HG03066 (cell line): ENCODE measurements around the gene CD22.
"Not testable (repeated sequence)": the region's sequence is repeated elsewhere in the genome, so short reads cannot be mapped to it uniquely, and the experiment has no call there.

Experiments
- ATAC-seq: cut with Tn5 transposase; IDR thresholded peaks from one replicate; pipeline ENCODE4 v1.9.1; 2021; ENCODE audit warnings: low read depth; ENCODE audit not compliant: unreplicated experiment

CD22 gene

DNA sequence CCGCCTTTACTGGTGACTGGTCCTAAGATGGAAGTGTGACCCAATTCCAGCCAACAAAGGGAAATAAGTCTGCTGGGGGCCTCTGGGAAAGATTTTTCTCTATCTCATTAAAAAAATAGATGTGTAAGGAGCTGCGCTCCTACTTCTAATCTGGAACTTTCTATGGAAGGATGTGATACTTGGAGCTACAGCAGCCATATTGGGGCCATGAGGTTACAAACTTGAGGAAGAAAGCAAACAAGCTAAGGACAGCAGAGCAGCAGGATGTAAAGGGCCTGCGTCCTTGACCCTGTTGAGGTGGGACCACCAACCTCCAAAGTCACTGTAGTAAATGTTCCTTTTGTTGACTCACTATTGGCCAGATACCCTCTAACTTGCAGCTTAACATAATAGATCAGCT lies 49.4 kb downstream of the CD22 start:
- no peak for ATAC-seq

DNA sequence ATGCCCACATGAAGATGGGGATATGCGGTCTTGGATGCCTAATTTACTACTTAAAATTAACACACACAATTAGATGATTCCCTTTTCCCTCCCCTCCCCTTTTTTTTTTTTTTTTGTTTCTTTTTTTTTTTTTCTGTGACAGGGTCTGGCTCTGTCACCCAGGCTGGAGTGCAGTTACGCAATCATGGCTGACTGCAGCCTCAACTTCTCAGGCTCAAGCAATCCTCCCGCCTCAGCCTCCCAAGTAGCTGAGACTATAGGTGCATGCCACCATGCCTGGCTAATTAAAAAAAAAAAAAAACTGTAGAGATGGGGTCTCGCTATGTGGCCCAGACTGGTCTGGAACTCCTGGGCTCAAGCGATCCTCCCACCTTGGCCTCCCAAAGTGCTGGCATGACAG lies 50.6 kb downstream of the CD22 start:
- ATAC-seq: not testable (repeated sequence)

DNA sequence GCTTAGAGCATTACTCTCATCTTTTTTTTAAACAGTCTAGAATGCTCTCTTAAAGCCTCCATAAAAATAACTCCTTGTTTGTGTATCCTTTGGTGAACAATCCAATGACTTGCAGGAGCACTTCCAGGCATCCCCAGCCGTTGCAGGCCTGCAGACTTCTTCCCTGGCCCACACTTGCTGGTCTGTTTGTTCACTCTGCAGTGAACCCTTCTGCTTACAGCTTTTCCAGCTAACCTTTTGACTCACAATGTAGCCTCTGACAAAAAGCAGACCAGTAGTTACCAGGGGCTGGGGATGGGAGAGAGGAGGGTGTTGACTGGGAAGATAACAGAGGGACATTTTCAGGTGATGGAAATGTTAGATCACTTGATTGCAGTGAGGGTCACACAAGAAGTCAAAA lies 51.0 kb downstream of the CD22 start:
- no peak for ATAC-seq

DNA sequence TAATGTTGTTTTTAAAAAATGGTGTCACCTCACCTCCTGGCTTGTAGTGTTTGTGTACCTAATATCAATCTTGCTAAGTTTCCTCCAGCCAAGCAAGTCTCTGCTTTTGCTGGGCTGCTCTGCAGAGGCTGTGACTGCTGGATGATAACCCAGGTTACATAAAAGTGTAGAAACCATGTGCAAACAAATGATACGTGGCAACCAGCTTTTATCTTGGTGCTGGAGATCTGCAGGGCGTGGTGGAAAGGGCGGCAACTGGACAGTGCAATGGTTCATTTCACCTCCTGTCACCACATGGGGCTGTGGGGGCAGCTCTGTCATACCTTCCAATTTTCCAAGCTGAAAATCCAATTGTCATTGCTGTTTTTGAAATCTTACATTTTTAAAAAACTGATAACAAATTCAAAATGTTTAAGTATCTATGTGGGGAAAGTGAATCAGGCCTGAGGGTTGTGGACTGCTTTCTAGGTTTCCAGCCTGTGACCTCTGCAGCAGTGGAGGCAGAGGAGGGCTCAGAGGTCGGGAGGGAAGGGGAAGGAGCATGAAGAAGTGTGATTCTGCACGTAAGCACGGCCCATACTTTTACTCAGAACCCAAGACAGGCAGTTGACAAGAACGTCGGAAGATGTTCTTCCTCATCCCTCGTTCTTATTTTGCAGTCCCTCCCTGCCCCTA lies 51.6 kb downstream of the CD22 start:
- no peak for ATAC-seq

DNA sequence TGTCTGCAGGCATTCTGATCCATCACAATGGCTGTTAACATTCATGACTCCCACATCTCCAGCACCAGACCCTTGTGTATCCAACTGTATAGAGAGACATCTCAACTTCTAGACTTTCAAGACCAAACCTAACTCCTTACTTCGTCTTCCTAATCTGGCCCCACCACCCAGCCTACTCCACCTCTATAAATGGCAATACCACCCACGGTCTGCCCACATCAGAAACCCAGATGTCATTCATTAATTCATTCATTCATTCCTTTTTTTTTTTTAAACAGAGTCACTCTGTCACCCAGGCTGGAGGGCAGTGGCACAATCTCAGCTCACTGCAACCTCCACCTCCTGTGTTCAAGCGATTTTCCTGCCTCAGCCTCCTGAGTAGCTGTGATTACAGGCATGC lies 52.3 kb downstream of the CD22 start:
- ATAC-seq: no peak

DNA sequence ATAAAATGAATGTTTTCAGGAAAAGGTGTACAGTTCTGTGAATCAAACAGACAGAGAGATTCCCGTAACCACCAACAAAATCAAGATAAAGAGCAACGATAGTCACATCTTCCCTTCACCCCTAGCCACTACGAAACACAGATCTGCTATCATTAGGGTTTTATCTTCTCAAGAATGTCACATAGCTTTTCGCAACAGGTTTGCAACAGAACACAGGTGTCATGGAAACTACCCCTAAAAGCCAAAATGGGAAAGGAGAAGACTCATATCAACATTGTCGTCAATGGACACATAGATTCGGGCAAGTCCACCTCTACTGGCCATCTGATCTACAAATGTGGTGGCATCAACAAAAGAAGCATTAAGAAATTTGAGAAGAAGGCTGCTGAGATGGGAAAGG lies 52.9 kb downstream of the CD22 start:
- no peak for ATAC-seq

DNA sequence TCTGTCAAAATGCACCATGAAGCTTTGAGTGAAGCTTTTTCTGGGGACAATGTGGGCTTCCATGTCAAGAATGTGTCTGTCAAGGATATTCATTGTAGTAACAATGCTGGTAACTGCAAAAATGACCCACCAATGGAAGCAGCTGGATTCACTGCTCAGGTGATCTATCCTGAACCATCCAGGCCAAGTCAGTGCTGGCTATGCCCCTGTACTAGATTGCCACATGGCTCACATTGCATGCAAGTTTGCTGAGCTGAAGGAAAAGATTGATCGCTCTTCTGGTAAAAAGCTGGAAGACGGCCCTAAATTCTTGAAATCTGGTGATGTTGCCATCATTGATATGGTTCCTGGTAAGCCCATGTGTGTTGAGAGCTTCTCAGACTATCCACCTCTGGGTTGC lies 54.5 kb downstream of the CD22 start:
- no peak for ATAC-seq

DNA sequence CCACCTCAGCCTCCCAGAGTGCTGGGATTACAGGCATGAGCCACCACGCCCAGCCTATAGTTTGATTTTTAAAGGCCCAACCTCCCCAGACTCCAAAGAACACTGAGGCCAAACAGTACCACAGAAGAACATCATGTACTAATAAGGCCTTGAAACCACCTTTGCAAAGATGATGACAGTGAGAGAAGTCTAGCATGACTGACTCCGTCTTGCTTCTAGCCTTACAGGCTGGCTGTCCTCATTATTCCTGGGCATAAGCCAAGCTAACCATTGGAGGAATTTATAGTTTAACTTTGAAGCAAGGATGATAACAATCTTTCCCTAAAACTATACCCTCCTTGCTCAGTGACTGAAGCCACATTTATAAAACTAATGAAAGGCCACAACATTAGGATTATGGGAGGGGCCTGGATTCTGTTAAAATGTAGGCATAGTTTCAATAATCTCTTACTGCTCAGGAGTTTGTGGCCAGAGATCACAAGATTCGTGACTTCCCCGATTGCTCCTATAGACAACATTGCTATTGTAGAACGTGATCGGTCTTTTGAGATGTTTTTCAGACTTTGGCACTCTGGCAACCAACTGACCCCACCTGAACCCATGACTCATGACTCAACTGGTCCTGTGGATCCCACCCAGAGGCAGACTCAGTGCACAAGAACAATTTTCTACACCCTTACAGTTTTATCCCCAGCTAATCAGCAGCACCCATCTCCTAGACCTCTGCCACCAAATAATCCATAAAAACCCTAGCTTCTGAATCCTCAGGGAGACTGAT lies 59.5 kb downstream of the CD22 start:
- no peak for ATAC-seq

DNA sequence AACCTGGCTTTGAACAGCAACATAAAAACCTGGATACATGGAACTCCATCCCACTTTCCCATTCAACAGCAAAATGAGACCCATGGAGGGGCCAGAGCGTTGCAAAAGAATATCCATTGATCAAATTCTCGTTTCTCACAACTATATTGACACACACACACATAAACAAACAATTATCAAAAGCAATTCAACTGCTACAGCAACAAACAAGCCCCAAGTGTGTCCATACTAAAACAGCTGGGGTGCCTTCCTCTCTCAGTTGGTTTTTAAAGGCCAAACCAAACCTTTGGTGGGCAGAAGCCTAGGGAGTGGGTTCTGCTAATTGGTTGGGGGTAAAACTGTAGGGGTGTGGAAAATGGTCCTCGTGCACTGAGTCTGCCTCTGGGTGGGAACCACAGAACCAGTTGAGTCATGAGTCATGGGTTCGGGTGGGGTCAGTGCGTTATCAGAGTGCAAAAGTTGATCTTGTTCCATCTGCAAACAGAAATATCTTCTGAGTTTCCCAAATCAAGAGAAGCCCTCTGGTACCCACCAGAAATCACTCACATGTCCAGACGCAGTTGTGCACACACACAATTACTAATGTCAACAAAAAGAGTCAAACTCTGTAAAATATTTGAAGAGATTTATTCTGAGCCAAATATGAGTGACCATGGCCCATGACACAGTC lies 60.3 kb downstream of the CD22 start:
- ATAC-seq: no peak

DNA sequence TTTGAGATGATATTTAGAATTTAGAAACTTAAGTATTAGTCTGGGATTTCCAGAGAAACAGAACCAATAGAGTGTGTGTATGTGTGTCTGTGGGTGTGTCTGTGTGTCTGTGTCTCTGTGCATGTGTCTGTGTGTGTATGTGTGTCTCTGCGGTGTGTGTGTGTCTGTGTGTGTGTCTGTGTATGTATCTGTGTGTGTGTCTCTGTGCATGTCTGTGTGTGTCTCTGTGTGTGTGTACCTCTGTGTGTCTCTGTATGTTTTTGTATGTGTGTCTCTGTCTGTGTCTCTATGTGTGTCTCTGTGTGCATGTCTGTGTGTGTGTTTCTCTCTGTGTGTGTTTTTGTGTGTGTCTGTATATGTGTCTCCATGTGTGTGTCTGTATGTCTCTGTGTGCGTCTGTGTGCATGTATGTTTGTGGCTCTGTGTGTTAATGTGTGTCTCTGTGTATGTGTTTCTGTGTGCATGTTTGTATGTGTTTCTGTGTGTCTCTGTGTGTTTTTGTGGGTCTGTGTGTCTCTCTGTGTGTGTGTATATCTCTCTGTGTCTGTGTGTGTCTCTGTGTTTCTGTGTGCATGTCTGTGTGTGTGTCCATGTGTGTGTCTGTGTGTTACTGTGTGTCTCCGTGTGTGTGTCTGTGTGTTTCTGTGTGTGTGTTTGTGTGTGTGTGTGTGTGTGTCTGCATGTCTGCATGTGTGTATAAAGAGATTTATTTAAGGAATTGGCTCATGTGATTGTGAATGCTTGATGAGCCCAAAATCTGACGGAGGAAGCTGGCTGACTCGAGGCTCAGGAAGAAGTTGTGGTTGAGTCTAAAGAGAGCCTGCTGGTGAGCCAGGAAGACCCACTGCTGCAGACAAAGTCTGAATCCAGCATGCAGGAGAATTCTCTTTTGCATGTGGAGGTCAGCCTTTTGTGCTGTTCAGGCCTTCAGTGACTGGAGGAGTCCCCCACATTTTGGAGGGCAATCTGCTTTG lies 64.0 kb downstream of the CD22 start:
- ATAC-seq: no peak

DNA sequence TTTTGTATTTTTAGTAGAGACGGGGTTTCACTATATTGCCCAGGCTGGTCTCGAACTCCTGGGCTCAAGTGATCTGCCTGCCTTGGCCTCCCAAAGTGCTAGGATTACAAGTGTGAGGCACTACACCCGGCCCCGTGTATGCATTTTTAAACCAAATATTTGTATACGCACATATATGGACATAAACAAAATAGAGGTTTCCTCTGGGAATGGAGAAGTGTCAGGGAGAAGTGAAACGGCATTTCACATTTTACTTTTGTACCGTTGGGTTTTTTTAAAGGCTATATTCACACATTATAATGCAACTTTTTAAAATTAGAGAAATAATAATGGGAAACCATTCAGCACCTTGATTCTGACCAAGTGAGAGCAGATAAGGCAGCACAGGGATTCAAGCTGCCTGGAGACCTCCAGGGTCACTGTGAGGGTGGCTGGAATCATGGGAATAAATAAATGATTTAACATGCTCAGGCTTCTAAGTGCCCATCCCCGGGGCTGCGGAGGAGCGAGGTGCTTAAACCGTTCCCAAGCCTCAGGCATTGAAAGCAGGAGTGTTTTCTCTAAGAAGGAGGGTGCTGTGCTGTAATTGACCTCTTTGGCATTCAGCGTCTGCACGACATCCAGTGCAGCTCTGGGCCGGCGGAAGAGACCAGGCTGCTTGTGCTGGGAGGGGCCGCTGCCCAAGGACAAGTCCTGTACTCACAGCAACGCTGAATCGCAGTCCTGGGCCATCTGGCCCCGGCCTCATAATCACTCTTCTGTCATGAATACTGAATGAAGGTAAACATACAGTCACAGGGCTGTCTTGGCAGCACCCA lies 66.6 kb downstream of the CD22 start:
- ATAC-seq: no peak

DNA sequence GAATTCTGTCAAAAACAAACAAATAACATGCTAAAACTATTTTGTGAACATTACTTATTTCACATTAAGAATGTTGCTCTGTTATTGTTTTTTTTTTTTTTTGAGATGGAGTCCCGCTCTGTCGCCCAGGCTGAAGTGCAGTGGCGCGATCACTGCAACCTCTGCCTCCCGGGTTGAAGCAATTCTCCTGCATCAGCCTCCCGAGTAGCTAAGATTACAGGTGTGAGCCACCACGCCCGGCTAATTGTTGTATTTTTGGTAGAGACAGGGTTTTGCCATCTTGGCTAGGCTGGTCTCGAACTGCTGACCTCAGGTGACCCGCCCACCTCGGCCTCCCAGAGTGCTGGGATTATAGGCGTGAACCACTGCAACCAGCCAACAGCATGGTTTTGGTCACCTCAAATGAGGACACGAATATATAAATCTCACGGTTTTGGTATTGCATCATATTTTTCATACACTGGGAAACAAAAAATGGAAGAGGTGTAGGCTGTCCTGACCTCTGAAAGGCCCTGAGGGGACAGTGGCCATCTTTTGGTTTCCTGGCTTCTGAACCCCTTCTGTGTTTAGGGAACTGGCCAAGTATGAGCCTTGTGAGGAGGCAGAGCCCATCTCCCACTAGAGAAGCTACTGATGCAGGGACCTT lies 67.4 kb downstream of the CD22 start:
- no peak for ATAC-seq
